ENCODE data around the gene NR2F1-AS1. TPM values are rescaled to one million over a fixed set of nuclear protein-coding genes. Genes with fewer than 3 reads are reported as not detected.

The NR2F1-AS1 gene
- total RNA-seq, 1 experiment from 2014 or later: not detected

DNA sequence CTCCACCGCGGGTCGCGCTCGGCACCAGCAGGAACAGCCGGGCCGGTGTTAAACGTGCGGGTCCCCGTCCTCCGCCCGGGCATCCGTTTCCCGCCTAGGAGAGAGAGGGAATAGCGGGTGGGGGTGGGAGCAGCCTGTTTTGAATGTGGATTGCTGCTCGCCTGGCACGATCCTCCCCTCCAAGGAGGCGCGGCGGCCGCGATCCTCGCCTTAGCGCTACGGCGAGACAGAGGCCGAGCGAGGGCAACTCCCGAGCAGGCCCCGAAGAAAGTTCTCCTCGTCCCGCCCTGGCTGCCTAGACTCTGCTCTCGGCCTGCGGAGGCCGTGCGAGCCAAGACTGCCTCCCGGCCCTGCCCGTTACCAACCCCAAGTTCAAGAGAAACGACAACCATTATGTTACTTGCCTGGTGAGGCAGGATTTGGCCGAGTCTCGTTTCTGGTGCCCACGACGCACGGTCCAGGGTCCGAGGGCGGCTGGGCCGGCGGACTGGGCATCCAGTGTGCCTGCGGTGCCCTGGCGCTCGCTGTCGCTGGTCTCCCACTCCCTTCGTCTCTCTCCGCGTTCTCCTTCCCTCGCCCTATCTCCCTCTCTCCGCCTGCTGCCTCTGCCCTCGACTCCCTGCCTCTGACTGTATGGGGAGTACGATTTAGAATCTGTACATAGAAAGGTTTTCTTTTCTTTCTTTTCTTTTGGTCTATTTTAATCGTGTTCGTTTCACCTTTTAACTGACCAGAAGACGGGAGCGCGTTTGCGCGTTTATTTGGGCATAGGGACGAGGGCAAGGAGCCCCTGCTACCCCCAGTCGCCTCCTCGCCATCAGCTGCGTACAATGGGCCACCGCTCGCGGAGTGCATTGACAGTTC, 724 bp downstream of the NR2F1-AS1 start:
- Histone ChIP-seq H3K9me3 (no peaks in the 10 kb centered on the region), H3K4me1 (peaks cover 14% of the 10 kb centered on the region), H3K27me3 (replicated peaks; ENCODE audit: control insufficient read depth, insufficient read depth, low read length) (0 out of 2 replicates have a peak, but pooled peaks cover 1% of the 10 kb centered on the region), H3K36me3 (ENCODE audit: control insufficient read depth, insufficient read depth, low read length) (no peaks in the 10 kb centered on the region), H3K4me3 (ENCODE audit: low read depth, low read length) (peak overlapping the region; percentile 55)
- BruUV-seq (replicated peaks): no TSS peak
- TF ChIP-seq, protein P1, sequence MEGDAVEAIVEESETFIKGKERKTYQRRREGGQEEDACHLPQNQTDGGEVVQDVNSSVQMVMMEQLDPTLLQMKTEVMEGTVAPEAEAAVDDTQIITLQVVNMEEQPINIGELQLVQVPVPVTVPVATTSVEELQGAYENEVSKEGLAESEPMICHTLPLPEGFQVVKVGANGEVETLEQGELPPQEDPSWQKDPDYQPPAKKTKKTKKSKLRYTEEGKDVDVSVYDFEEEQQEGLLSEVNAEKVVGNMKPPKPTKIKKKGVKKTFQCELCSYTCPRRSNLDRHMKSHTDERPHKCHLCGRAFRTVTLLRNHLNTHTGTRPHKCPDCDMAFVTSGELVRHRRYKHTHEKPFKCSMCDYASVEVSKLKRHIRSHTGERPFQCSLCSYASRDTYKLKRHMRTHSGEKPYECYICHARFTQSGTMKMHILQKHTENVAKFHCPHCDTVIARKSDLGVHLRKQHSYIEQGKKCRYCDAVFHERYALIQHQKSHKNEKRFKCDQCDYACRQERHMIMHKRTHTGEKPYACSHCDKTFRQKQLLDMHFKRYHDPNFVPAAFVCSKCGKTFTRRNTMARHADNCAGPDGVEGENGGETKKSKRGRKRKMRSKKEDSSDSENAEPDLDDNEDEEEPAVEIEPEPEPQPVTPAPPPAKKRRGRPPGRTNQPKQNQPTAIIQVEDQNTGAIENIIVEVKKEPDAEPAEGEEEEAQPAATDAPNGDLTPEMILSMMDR (IDR thresholded peaks at IDR 0.05; ENCODE audit: insufficient read depth in 1 of 2, low read depth in 1 of 2, low read length in 1 of 2, severe bottlenecking in 1 of 2, unreplicated experiment in 1 of 2): no peak
- Mint-ChIP-seq H3K4me3 (ENCODE audit: unreplicated experiment) (no peak overlapping the region), H3K9me3 (ENCODE audit: unreplicated experiment) (no peaks in the 10 kb centered on the region), H3K4me1 (ENCODE audit: low read depth, unreplicated experiment) (peaks cover 15% of the 10 kb centered on the region), H3K36me3 (ENCODE audit: insufficient read depth, unreplicated experiment) (no peaks in the 10 kb centered on the region), H3K27me3 (ENCODE audit: insufficient read depth, unreplicated experiment) (peaks cover 7% of the 10 kb centered on the region), H3K27ac (ENCODE audit: unreplicated experiment) (no peak overlapping the region)
- peak in 1 of 2 experiments; percentile 20 for DNase-seq
- ChIA-PET POLR2A (no interaction called here), CTCF (interaction anchor here (0.7 kb wide), 1 partner anchor 221 kb away, joined by 3 read pairs; no protein-coding TSS in a partner anchor)
- intact Hi-C loops (cut with micrococcal nuclease; ENCODE audit: unreplicated experiment): loop anchor here (5.0 to 10.0 kb wide), 2 partner anchors 102 to 735 kb away; no protein-coding TSS in a partner anchor

DNA sequence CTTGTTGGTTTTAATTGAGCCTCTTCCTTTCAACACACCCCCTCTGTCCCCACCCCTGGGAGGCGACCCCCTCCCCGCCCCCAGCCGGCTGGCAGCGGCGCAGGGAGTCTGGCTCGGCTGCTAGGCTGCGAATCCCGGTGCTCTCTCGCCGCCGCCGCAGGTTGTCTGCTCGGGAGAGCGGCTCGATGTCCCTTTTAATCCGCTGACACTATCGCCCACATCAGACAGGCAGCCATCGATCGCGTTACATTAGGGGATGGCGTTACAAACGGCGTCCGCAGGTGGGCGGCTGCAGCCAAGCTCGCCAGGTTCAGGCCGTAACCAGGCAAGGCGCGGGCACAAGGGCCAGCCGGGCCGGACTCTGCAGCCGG, 1.3 kb downstream of the NR2F1-AS1 start:
- no TSS peak for BruUV-seq (replicated peaks)
- peaks cover 14% of the 10 kb centered on the region for H3K4me1 ChIP-seq
- TF ChIP-seq, protein P1 (IDR thresholded peaks at IDR 0.05; ENCODE audit: insufficient read depth in 1 of 2, low read depth in 1 of 2, low read length in 1 of 2, severe bottlenecking in 1 of 2, unreplicated experiment in 1 of 2): no peak
- peaks cover 15% of the 10 kb centered on the region for H3K4me1 Mint-ChIP-seq (ENCODE audit: low read depth, unreplicated experiment)
- POLR2A ChIA-PET: no interaction called here
- no peak overlapping the region for H3K27ac Mint-ChIP-seq (ENCODE audit: unreplicated experiment)
- intact Hi-C loops (cut with micrococcal nuclease; ENCODE audit: unreplicated experiment): loop anchor here (5.0 to 10.0 kb wide), 2 partner anchors 103 to 735 kb away; no protein-coding TSS in a partner anchor
- no peak overlapping the region for H3K4me3 Mint-ChIP-seq (ENCODE audit: unreplicated experiment)
- 0 out of 2 replicates have a peak, but pooled peaks cover 1% of the 10 kb centered on the region for H3K27me3 ChIP-seq (replicated peaks; ENCODE audit: control insufficient read depth, insufficient read depth, low read length)
- no peak for DNase-seq
- no peaks in the 10 kb centered on the region for H3K36me3 ChIP-seq (ENCODE audit: control insufficient read depth, insufficient read depth, low read length)
- H3K4me3 ChIP-seq (ENCODE audit: low read depth, low read length): peak overlapping the region; percentile 55
- CTCF ChIA-PET: no interaction called here
- no peaks in the 10 kb centered on the region for H3K9me3 ChIP-seq
- no peaks in the 10 kb centered on the region for H3K9me3 Mint-ChIP-seq (ENCODE audit: unreplicated experiment)
- H3K36me3 Mint-ChIP-seq (ENCODE audit: insufficient read depth, unreplicated experiment): no peaks in the 10 kb centered on the region
- peaks cover 7% of the 10 kb centered on the region for H3K27me3 Mint-ChIP-seq (ENCODE audit: insufficient read depth, unreplicated experiment)

DNA sequence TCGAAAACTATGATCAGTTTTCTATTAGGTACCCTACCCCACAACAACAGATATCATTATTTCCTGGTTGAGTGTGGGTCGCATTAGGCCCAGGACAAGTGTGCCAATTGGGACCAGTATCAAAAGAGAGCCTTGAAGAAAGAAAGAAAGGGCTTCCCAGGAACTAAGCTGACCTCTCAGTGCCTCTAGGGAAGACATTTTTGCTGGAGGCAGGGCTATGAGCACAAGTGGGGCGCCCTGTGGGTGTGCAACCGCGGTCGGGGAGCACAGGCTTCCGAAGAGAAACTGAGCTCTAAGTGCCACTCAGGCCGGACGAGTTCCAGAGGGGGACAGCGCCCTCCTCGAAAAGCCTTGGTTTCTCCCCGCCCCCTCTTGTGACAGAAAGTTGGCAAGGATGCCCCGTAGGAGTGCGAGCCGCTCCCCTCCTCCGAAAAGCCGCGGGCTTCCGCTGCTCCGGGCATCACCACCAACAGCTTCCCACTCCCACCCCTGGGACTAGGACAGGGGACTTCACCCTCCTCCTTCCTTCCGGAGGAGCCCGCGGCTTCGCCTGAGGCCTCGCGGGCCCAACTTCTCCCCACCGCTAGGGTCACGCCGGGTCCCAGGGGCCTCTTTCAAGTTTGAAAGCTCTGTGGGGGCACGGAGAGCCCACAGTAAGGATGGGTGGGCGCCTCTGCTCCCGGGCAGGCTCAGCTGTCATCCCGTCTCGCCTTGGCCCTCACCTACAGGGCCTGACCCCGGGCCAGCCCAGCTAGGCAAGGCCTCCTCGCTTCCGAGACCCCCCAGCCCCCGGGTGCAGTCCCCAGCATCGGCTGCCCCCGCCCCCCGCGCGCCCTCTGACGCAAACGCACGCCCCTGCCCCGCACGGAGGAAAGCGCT, 2.0 kb downstream of the NR2F1-AS1 start:
- no peak for DNase-seq
- no peaks in the 10 kb centered on the region for H3K36me3 Mint-ChIP-seq (ENCODE audit: insufficient read depth, unreplicated experiment)
- TF ChIP-seq, protein P1 (IDR thresholded peaks at IDR 0.05; ENCODE audit: insufficient read depth in 1 of 2, low read depth in 1 of 2, low read length in 1 of 2, severe bottlenecking in 1 of 2, unreplicated experiment in 1 of 2): no peak
- Histone ChIP-seq H3K4me1 (peaks cover 14% of the 10 kb centered on the region), H3K36me3 (ENCODE audit: control insufficient read depth, insufficient read depth, low read length) (no peaks in the 10 kb centered on the region), H3K4me3 (ENCODE audit: low read depth, low read length) (no peak overlapping the region), H3K9me3 (no peaks in the 10 kb centered on the region), H3K27me3 (replicated peaks; ENCODE audit: control insufficient read depth, insufficient read depth, low read length) (0 out of 2 replicates have a peak, but pooled peaks cover 1% of the 10 kb centered on the region)
- CTCF ChIA-PET: no interaction called here
- H3K4me3 Mint-ChIP-seq (ENCODE audit: unreplicated experiment): no peak overlapping the region
- no TSS peak for BruUV-seq (replicated peaks)
- peaks cover 15% of the 10 kb centered on the region for H3K4me1 Mint-ChIP-seq (ENCODE audit: low read depth, unreplicated experiment)
- intact Hi-C loops (cut with micrococcal nuclease; ENCODE audit: unreplicated experiment): no loop called here
- POLR2A ChIA-PET: no interaction called here
- H3K27me3 Mint-ChIP-seq (ENCODE audit: insufficient read depth, unreplicated experiment): peaks cover 7% of the 10 kb centered on the region
- H3K27ac Mint-ChIP-seq (ENCODE audit: unreplicated experiment): no peak overlapping the region
- H3K9me3 Mint-ChIP-seq (ENCODE audit: unreplicated experiment): no peaks in the 10 kb centered on the region

All from Caco-2 (cell line).